Measurements from ENCODE around the gene RHCG. TPM values are rescaled to one million over a fixed set of nuclear protein-coding genes. Genes with fewer than 3 reads are reported as not detected.

The RHCG gene
- total and polyA plus RNA-seq, 2 of the 13 experiments (the other 11 are each of a cell fraction or from before 2014, with no cell fraction given), result not detected

GRCh38 chr15:89457086-89457485 lies 39.3 kb downstream of the RHCG start:
- Histone ChIP-seq H3K27ac (ENCODE audit: extremely low read length, insufficient read depth, low read length) (no peak overlapping the region), H3K4me2 (ENCODE audit: low read depth, low read length) (no peak overlapping the region), H3K27me3 (ENCODE audit: control insufficient read depth in 1 of 2, insufficient read depth in 2 of 2, low read length in 2 of 2) (peaks cover 0 to 4% of the 10 kb centered on the region in 2 experiments; a peak in 2 of 5 replicates), H4K20me1 (ENCODE audit: insufficient read depth, low read length) (no peaks in the 10 kb centered on the region), H3K4me3 (replicated peaks in 1 of 3; ENCODE audit: insufficient read depth in 1 of 3, low read depth in 2 of 3, low read length in 3 of 3) (no peak overlapping the region), H3K79me2 (ENCODE audit: insufficient read depth, low read length) (no peaks in the 10 kb centered on the region), H3K36me3 (replicated peaks in 1 of 2; ENCODE audit: control insufficient read depth in 1 of 2, insufficient read depth in 2 of 2, low read length in 2 of 2) (no peaks in the 10 kb centered on the region), H3K9me3 (ENCODE audit: low read length) (no peaks in the 10 kb centered on the region), H2AFZ (ENCODE audit: low read length) (no peak overlapping the region), H3K9ac (ENCODE audit: insufficient read depth, low read depth, low read length) (no peak overlapping the region), H3K4me1 (ENCODE audit: insufficient read depth, low read length) (peaks cover 74% of the 10 kb centered on the region)
- intact Hi-C loops (cut with micrococcal nuclease; ENCODE audit: unreplicated experiment), result no loop called here
- in situ Hi-C loops (cut with HindIII; ENCODE audit: extremely low pct_ligation_motif_present, low pct_unique_long_range_greater_than_20kb), result no loop called here
- DNase-seq (ENCODE audit: low spot score) (peak; percentile 12), FAIRE-seq (peak; percentile 44), ATAC-seq (no peak)
- ChIA-PET CTCF (ENCODE audit: low intra/inter-chr PET ratio, low total read pairs) (no interaction called here), POLR2A (no interaction called here)
- no TSS peak for BruUV-seq (replicated peaks)
- TF ChIP-seq FIP1L1 (IDR thresholded peaks at IDR 0.05; ENCODE audit: borderline replicate concordance, insufficient read depth, low read depth, low read length) (no peak), HMG20B (CRISPR knock-in tag; conservative IDR thresholded peaks at IDR 0.05) (no peak), ELF1 (CRISPR knock-in tag; IDR thresholded peaks at IDR 0.05) (peak; percentile 72), SUZ12 (IDR thresholded peaks at IDR 0.05; ENCODE audit: low read depth, low read length) (peak; percentile 36; the same call in 1 of the 2 replicates), GABPA (IDR thresholded peaks at IDR 0.05; ENCODE audit: low read depth, low read length) (peak; percentile 43; the same call in 1 of the 2 replicates), GABPA (CRISPR knock-in tag; IDR thresholded peaks at IDR 0.05; ENCODE audit: low read depth) (peak; percentile 90), HCFC1 (IDR thresholded peaks at IDR 0.05; ENCODE audit: low read depth, low read length) (peak; percentile 55; the same call in 1 of the 2 replicates), NFYC (CRISPR knock-in tag; IDR thresholded peaks at IDR 0.05) (peak; percentile 84), GABPB1 (CRISPR knock-in tag; IDR thresholded peaks at IDR 0.05) (peak; percentile 73; the same call in 1 of the 2 replicates), KDM1A (CRISPR knock-in tag; IDR thresholded peaks at IDR 0.05) (no peak), THAP7 (CRISPR knock-in tag; IDR thresholded peaks at IDR 0.05) (no peak), TEAD2 (CRISPR knock-in tag; IDR thresholded peaks at IDR 0.05) (no peak), ZNF354B (CRISPR knock-in tag; IDR thresholded peaks at IDR 0.05) (no peak), SAFB2 (CRISPR knock-in tag; IDR thresholded peaks at IDR 0.05; ENCODE audit: borderline replicate concordance, low read depth) (no peak), NFYB (CRISPR knock-in tag; IDR thresholded peaks at IDR 0.05) (peak; percentile 84), NR3C1 (CRISPR knock-in tag; IDR thresholded peaks at IDR 0.05) (no peak), CHD4 (IDR thresholded peaks at IDR 0.05; ENCODE audit: borderline replicate concordance, low read length) (no peak), U2AF1 (optimal IDR thresholded peaks at IDR 0.05; ENCODE audit: low read depth, low read length) (no peak), ZNF564 (CRISPR knock-in tag; IDR thresholded peaks at IDR 0.05) (no peak), RXRB (CRISPR knock-in tag; IDR thresholded peaks at IDR 0.05; ENCODE audit: borderline replicate concordance) (no peak), USF2 (IDR thresholded peaks at IDR 0.05; ENCODE audit: low read depth, low read length) (peak; percentile 64; the same call in 1 of the 2 replicates), USF2 (CRISPR knock-in tag; IDR thresholded peaks at IDR 0.05; ENCODE audit: borderline replicate concordance) (peak; percentile 86; the same call in 1 of the 2 replicates), NR2C2 (CRISPR knock-in tag; IDR thresholded peaks at IDR 0.05; ENCODE audit: borderline replicate concordance) (peak; percentile 82), ZBTB3 (CRISPR knock-in tag; IDR thresholded peaks at IDR 0.05; ENCODE audit: borderline replicate concordance, low read depth) (no peak), THAP11 (CRISPR knock-in tag; IDR thresholded peaks at IDR 0.05) (peak; percentile 97)
